H4 (cell line): Measurements from ENCODE around the gene EPN3. TPM values are rescaled to one million over a fixed set of nuclear protein-coding genes. Genes with fewer than 3 reads are reported as not detected.

ENCODE experiments used
- DNase-seq: peaks from one replicate; pipeline ENCODE4 v3.0.0-alpha.2; 2015; ENCODE audit warnings: low spot score
- total RNA-seq: library from RNA; depleted of rRNA; stranded (reverse); fragments of >200 nt; shearing (Covaris generic); gene quantifications from 2 replicates; pipeline ENCODE4 v1.2.3, GENCODE V29; 2014

EPN3 gene
- total RNA-seq, 1 experiment from 2014 or later, result not detected

- DNase-seq, result no peak
Observed at GRCh38 chr17:50549256-50549941, 16.9 kb downstream of the EPN3 start.

GRCh38 chr17:50549969-50550368 lies 17.4 kb downstream of the EPN3 start:
- no peak for DNase-seq

- peak; percentile 80 for DNase-seq
Observed at GRCh38 chr17:50550661-50551432, 18.3 kb downstream of the EPN3 start.

GRCh38 chr17:50551433-50551815 lies 18.9 kb downstream of the EPN3 start:
- DNase-seq, result no peak

- DNase-seq, result no peak
Observed at GRCh38 chr17:50551884-50552283, 19.3 kb downstream of the EPN3 start.

- no peak for DNase-seq
Observed at GRCh38 chr17:50554201-50554600, 21.7 kb downstream of the EPN3 start.

GRCh38 chr17:50556803-50557202 lies 24.3 kb downstream of the EPN3 start:
- no peak for DNase-seq

GRCh38 chr17:50557630-50558029 lies 25.1 kb downstream of the EPN3 start:
- no peak for DNase-seq

- no peak for DNase-seq
Observed at GRCh38 chr17:50558091-50558490, 25.6 kb downstream of the EPN3 start.

GRCh38 chr17:50558581-50558940 lies 26.0 kb downstream of the EPN3 start:
- DNase-seq, result no peak

- DNase-seq, result no peak
Observed at GRCh38 chr17:50558941-50559614, 26.5 kb downstream of the EPN3 start.

GRCh38 chr17:50559674-50560184 lies 27.2 kb downstream of the EPN3 start:
- peak; percentile 50 for DNase-seq

GRCh38 chr17:50560185-50560824 lies 27.8 kb downstream of the EPN3 start, which contains the start of gene CACNA1G:
TSS of gene CACNA1G (plus strand) at chr17:50560715. CDS start at chr17:50561460, 745 bp downstream.
- DNase-seq, result peak; percentile 89

GRCh38 chr17:50560931-50561745 lies 28.6 kb downstream of the EPN3 start:
- DNase-seq, result no peak

- no peak for DNase-seq
Observed at GRCh38 chr17:50561746-50562141, 29.2 kb downstream of the EPN3 start.

GRCh38 chr17:50562242-50563091 lies 29.9 kb downstream of the EPN3 start:
- DNase-seq, result no peak

- DNase-seq, result no peak
Observed at GRCh38 chr17:50563092-50563511, 30.6 kb downstream of the EPN3 start.

- no peak for DNase-seq
Observed at GRCh38 chr17:50564916-50565315, 32.4 kb downstream of the EPN3 start.

- no peak for DNase-seq
Observed at GRCh38 chr17:50565402-50566350, 33.1 kb downstream of the EPN3 start.
